HUES64 (cell line): ENCODE results near the gene CALY.

Experiments used
- H3K27ac ChIP-seq: 2 replicates; pipeline ENCODE4 v1.7.0; 2013; ENCODE audit warnings: low read depth, low read length, inconsistent platforms
- H3K27me3 ChIP-seq: 2 replicates; pipeline ENCODE4 v1.6.1; 2013; ENCODE audit warnings: mild to moderate bottlenecking, low read length; ENCODE audit not compliant: insufficient read depth
- H3K36me3 ChIP-seq: 2 replicates; pipeline ENCODE4 v1.6.1; 2013; ENCODE audit warnings: mild to moderate bottlenecking, low read length; ENCODE audit not compliant: insufficient read depth
- H3K4me1 ChIP-seq: 2 replicates; pipeline ENCODE4 v1.6.1; 2013; ENCODE audit warnings: mild to moderate bottlenecking, low read length, moderate library complexity; ENCODE audit not compliant: insufficient read depth
- H3K4me3 ChIP-seq: 2 replicates; pipeline ENCODE4 v1.5.1; 2013; ENCODE audit warnings: mild to moderate bottlenecking, low read length, moderate library complexity
- H3K9ac ChIP-seq: 2 replicates; pipeline ENCODE4 v1.6.1; 2013; ENCODE audit warnings: mild to moderate bottlenecking, low read depth, low read length
- H3K9me3 ChIP-seq: 2 replicates; pipeline ENCODE4 v1.6.1; 2013; ENCODE audit warnings: low read depth, low read length; ENCODE audit not compliant: insufficient read depth
- WGBS: fragments of 150-250, 120-280 bp; methylation state at CpG from one replicate; pipeline ENCODE4 v1.1.7; 2013; ENCODE audit warnings: missing lambda C conversion rate; 5-methylcytosine and 5-hydroxymethylcytosine counted together

CALY gene

DNA sequence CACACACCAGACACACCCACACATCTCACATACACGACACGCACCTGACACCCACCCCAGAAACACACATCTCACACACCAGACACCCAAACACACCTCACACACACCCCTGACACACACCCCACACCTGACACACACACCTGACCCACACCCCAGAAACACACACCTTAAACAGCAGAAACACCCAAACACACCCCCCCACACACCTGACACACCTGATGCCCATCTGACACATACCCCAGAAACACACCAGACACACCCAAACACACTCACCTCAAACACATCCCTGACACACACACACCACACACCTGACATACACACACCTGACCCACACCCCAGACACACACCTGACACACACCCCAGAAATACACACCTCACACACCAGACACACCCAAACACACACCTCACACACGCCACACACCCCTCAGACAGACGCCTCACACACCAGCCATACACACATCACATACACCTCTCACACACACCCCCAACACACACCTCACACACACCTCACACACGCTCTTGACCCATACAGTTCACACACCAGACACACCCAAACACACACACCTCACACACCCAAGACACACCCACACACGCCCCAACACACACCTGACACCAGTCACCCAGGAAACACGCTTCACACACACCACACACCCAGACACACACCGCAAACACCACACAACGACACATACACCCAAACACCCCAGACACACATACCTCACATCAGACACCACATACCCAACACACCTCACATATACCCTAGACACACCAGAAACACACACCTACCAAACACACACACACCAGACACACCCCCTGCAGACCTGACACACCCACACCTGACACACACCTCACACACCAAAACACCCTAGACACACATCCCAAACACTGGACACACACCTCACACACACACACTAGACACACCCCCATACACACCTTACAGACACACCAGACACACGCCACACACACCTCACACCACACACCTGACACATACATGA lies 1.7 kb upstream of the CALY start:
- 86% methylated on average over 10 of the region's 10 CpGs for WGBS
- Histone ChIP-seq H3K4me1 (no peaks in the 10 kb centered on the region), H3K27ac (no peak overlapping the region), H3K27me3 (peaks cover 49% of the 10 kb centered on the region), H3K36me3 (no peaks in the 10 kb centered on the region), H3K9ac (no peak overlapping the region), H3K4me3 (no peak overlapping the region), H3K9me3 (no peaks in the 10 kb centered on the region)

DNA sequence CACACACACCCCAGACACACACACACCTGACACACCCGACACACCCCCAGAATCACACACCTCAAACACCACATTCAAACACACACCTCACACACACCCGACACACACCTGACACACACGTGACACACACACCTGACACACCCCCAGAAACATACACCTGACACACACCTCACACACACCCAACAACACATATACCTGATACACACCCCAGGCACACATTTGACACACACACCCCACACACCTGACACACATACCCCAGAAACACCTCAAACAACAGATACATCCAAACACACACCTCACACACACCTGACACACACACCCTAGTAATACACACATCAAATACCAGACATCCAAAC lies 652 bp upstream of the CALY start:
- Histone ChIP-seq H3K9me3 (no peaks in the 10 kb centered on the region), H3K4me3 (no peak overlapping the region), H3K27ac (no peak overlapping the region), H3K27me3 (peaks cover 58% of the 10 kb centered on the region), H3K4me1 (no peaks in the 10 kb centered on the region), H3K9ac (no peak overlapping the region), H3K36me3 (no peaks in the 10 kb centered on the region)
- WGBS: 82% methylated on average over 3 of the region's 3 CpGs

DNA sequence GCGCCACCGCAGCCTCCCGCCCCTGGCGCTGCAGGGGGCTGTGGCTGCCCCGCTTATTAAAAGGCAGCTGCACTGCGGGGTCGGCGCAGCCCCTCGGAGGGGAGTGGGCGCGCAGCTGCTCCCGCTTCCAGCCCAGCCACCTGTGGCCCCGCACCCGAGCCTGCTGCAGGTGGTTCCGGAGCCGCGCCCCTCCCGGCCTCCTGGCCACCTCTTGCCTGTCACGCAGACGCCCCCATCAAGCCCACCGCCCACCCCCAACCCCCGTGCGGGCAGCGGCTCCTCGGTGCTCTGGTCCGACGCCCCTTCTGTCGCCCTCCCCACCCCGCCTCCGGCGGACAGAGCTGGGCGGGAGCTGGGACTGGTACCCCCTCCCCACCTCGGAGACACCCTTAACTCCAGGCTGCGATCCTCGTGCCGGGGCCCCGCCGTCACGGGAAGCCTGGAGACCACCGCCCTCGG lies 549 bp downstream of the CALY start:
- no peaks in the 10 kb centered on the region for H3K36me3 ChIP-seq
- no peak overlapping the region for H3K9ac ChIP-seq
- no peak overlapping the region for H3K4me3 ChIP-seq
- H3K4me1 ChIP-seq: no peaks in the 10 kb centered on the region
- peaks cover 70% of the 10 kb centered on the region for H3K27me3 ChIP-seq
- no peak overlapping the region for H3K27ac ChIP-seq
- H3K9me3 ChIP-seq: no peaks in the 10 kb centered on the region; the same call in 1 of the 2 replicates
- WGBS: 15% methylated on average over 40 of the region's 41 CpGs

DNA sequence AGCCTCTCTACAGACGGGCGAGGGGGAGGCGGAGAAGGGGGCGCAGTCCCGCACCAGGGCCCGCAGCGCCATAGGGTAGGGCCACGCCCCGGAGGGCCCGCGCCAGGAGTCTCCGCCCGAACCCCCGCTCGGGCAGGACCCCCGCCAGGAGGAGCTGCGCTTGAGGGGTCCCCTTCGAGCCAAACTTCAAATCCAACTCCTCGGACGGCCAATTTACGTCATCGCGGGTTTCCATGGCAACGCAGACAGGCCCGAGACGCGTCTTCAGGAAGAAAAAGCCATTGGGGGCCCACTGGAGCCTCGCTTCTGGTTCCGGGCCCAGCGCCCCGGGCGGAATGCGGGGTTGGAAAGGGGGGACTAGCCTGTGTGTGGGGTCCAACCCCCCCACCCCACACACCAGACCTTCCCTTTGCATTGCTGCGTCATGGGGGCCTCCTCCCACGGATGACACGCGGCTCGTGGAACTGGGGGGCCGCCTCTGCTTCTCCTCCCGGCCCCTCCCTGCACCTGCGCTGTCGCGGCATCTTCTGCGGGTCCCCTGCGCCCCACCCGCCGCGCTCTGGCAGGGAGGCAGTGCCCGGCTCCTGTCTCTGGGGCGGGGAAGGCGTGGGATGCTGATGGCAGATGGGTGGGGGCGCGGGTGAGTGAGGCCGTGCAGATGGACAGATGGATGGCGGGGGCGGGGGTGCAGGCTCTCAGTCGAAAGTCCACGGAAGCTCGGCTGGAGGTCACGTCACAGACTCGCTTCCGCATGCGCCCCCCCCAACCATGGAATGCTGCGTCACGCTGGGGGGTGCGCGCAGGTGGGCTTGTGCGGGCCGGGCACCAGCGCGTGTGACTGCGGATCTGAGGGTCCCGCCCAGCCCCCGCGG lies 1.2 kb downstream of the CALY start:
- no peak overlapping the region for H3K9ac ChIP-seq
- H3K4me1 ChIP-seq: no peaks in the 10 kb centered on the region
- H3K27me3 ChIP-seq: peaks cover 76% of the 10 kb centered on the region
- WGBS: 10% methylated on average over 70 of the region's 75 CpGs
- no peaks in the 10 kb centered on the region for H3K36me3 ChIP-seq
- no peak overlapping the region for H3K27ac ChIP-seq
- peak overlapping the region; percentile 49 for H3K4me3 ChIP-seq
- no peaks in the 10 kb centered on the region; the same call in 1 of the 2 replicates for H3K9me3 ChIP-seq

DNA sequence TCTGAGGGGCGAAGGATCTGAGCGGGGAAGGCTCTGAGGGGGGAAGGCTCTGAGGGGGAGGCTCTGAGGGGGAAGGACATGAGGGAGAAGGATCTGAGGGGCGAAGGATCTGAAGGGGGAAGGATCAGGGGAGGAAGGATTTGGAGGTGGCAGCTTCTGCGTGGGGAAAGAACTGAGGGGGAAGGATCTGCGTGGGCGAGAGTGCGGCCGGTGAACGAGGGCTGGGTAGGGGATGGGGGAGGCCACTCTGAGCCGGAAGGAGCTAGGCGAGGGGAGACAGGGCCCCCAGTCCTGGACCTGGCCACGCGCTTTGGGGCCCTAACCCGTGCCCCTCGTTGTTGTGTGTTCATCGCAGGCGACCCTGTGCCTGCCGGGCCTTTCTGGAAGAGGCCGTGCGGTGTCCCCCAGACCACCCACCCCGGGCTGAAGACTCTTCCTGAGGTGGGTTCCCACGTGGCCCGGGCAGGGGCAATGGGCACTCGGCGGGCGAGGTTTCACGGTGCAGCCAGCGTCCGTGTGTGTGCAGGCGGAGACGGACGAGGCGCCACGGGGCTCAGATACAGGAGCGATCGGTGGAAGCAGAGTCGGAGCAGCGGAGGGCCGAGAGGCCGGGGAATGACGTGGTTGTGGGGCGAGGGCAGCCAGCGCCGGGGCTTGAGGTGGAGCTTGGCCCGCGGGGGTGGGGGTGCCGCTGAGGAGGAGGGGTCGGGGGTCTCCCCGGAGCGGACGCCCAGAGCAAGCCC lies 2.0 kb downstream of the CALY start:
- H3K27me3 ChIP-seq: peaks cover 78% of the 10 kb centered on the region
- H3K9me3 ChIP-seq: no peaks in the 10 kb centered on the region; the same call in 1 of the 2 replicates
- no peak overlapping the region for H3K27ac ChIP-seq
- H3K9ac ChIP-seq: no peak overlapping the region; the same call in 1 of the 2 replicates
- H3K4me3 ChIP-seq: peak overlapping the region; percentile 49
- no peaks in the 10 kb centered on the region for H3K4me1 ChIP-seq
- WGBS: 22% methylated on average over 51 of the region's 51 CpGs
- no peaks in the 10 kb centered on the region for H3K36me3 ChIP-seq

DNA sequence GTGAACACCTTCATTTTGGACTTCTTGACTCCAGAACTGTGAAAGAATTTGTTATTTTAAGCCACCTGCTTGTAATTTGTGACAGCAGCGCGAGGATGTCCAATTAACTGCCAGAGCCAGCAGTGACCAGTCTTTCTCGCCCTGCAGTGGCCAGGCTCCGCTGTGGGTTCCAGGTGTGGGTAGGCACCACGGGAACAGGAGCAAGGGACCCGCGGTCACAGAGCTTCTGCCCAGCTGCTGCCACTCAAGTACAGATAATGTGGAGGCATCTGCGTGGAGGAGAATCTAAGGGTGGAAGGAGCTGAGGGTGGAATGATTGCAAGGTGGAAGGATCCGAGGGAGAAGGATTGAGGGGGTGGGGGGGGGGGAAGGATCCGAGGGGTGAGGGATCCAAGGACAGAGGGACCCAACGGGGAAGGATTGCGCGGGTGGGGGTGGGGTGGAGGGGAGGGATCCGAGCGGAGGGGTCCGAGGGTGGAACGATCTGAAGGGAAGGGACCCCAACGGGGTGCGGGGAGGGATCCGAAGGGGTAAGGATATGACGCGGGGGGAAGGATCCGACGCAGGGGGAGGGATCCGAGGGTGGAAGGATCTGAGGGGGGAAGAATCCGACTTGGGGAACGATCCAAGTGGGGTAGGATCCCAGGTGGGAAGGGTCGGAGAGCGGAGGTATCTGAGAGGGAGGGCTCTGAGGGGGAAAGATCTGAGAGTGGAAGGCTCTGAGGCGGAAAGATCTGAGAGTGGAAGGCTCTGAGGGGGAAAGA lies 3.6 kb downstream of the CALY start:
- Histone ChIP-seq H3K36me3 (no peaks in the 10 kb centered on the region), H3K27me3 (peaks cover 93% of the 10 kb centered on the region), H3K27ac (no peak overlapping the region), H3K9me3 (no peaks in the 10 kb centered on the region; the same call in 1 of the 2 replicates), H3K4me3 (no peak overlapping the region), H3K9ac (no peak overlapping the region), H3K4me1 (peaks cover 6% of the 10 kb centered on the region)
- WGBS: 66% methylated on average over 30 of the region's 30 CpGs

DNA sequence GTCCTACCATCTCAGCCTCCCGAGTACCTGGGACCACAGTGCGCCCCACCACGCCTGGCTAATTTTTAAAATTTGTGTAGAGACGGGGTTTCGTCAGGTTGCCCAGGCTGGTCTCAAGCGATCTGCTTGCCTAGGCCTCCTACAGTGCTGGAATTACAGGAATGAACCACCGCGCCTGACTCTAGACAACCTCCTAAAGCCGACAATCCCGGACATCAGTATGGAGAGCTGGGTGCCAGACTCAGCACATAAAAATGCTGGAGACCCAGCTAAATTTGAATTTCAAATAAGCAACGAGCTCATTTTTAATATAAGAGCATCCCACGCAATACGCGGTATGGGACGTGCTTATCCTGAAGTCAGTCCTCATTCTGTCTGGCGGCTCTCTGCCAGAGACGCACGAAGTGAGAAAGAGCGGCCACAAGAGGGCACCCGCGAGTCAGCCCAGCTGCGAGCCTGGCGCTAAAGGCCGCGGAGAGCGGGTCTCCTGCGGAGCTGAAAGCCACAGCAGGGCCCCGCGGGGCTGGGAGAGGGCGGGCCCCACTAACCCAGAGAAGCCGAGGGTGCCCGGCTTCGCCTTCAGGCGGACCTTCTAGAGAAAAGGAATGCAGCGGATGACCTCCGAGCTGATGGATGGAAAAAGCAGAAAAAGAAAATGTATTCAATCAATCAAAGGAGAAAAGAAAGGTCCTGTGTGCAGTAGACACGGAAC lies 7.0 kb downstream of the CALY start:
- Histone ChIP-seq H3K9ac (no peak overlapping the region), H3K4me3 (peak overlapping the region; percentile 22), H3K27ac (no peak overlapping the region), H3K9me3 (no peaks in the 10 kb centered on the region; the same call in 1 of the 2 replicates), H3K27me3 (peaks cover 93% of the 10 kb centered on the region), H3K4me1 (peaks cover 6% of the 10 kb centered on the region), H3K36me3 (no peaks in the 10 kb centered on the region)
- WGBS: 7% methylated on average over 37 of the region's 37 CpGs

DNA sequence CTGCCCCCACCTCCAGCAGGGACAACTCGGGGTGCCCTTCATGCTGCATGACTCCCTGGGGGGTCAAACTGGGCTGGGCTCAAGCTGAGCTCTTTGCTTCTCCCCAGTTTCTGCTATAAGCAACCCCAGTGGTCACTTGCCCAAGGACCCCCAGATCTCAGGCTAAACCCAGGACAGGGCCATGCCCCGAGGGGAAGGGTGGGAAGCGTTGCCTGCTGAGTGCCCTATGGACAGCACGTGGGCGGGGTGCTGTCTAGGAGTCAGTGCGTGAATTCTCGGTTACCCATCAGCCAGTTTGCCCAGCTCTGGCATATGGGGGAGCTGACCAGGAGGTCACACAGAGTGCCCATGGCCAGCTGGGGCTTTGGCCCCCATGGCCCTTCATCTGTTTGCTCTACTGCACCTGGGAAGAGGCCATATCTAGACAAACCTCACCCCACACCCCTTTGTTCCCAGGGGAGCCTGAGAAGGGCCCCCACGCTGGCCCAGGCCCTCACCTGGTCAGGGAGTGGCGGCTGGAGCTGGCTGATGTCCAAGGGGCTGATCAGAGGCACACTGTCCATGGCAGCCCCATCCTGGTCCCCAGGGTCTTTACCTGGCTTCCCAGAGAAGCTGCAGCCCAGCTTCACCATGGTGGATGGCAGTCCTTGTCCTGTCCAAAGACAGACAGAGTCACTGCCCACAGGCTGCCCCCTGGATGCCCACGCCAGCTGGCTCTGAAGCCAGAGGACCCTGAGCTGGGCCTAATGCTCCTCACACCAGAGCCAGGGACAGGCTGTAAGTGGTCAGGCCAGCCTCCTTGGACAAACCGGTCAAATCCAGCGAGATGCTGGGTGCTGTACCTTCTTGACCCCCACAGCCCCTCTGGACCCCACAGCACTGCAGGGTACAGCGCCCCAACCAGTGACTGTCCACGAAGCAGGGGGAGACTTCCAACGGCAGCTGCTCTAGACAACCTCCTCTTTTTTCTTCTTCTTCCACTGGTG lies 8.0 kb downstream of the CALY start:
- WGBS: 88% methylated on average over 15 of the region's 15 CpGs
- Histone ChIP-seq H3K36me3 (no peaks in the 10 kb centered on the region), H3K27ac (no peak overlapping the region), H3K9ac (no peak overlapping the region), H3K4me1 (peaks cover 6% of the 10 kb centered on the region), H3K9me3 (no peaks in the 10 kb centered on the region; the same call in 1 of the 2 replicates), H3K4me3 (no peak overlapping the region), H3K27me3 (peaks cover 84% of the 10 kb centered on the region)
